ENCODE results near the gene IGF2BP2.
A peak's percentile ranks its signal among the peaks of the same experiment; 100 is the strongest.

The IGF2BP2 gene

GRCh38 chr3:185822221-185823000 is 2.4 kb downstream of the IGF2BP2 start:
- Histone ChIP-seq H3K27ac (ENCODE audit: low read depth, low read length) (no peak overlapping the region), H3K4ac (ENCODE audit: low read depth, low read length) (peak overlapping the region; percentile 8), H3K36me3 (ENCODE audit: control insufficient read depth, insufficient read depth, low read length) (peaks cover 2% of the 10 kb centered on the region), H3K79me2 (ENCODE audit: control insufficient read depth, insufficient read depth, low read length) (peaks cover 55% of the 10 kb centered on the region), H2BK15ac (replicated peaks; ENCODE audit: low read depth) (no peak overlapping the region), H3K27me3 (ENCODE audit: insufficient read depth, low read length, poor library complexity) (no peaks in the 10 kb centered on the region), H3K23ac (ENCODE audit: low read length) (no peak overlapping the region), H3K56ac (ENCODE audit: low read length) (peak overlapping the region; percentile 98), H4K5ac (ENCODE audit: low read length) (no peak overlapping the region), H3K4me3 (ENCODE audit: low read length) (peak overlapping the region; percentile 43), H3K4me2 (ENCODE audit: low read length) (peak overlapping the region; percentile 74), H3K79me1 (ENCODE audit: low read length) (peaks cover 5% of the 10 kb centered on the region), H3K18ac (ENCODE audit: low read length) (no peak overlapping the region), H2BK5ac (ENCODE audit: low read length) (no peak overlapping the region), H2BK120ac (ENCODE audit: low read depth, low read length) (no peak overlapping the region), H4K8ac (ENCODE audit: low read depth, low read length) (no peak overlapping the region), H3K4me1 (ENCODE audit: control insufficient read depth, low read depth, low read length) (peaks cover 8% of the 10 kb centered on the region), H2AK5ac (ENCODE audit: low read length) (no peak overlapping the region), H3K9ac (ENCODE audit: low read length) (peak overlapping the region; percentile 88)
- no peak for DNase-seq
- WGBS (ENCODE audit: extremely low coverage, insufficient coverage, low lambda C conversion rate), result no CpG with 5 or more reads among the region's 9 CpGs

GRCh38 chr3:185820973-185821758 is 3.7 kb downstream of the IGF2BP2 start:
- Histone ChIP-seq H3K27ac (ENCODE audit: low read depth, low read length) (no peak overlapping the region), H3K27me3 (ENCODE audit: insufficient read depth, low read length, poor library complexity) (no peaks in the 10 kb centered on the region), H2BK120ac (ENCODE audit: low read depth, low read length) (no peak overlapping the region), H2BK5ac (ENCODE audit: low read length) (no peak overlapping the region), H4K5ac (ENCODE audit: low read length) (no peak overlapping the region), H2BK15ac (replicated peaks; ENCODE audit: low read depth) (no peak overlapping the region), H3K18ac (ENCODE audit: low read length) (no peak overlapping the region), H3K56ac (ENCODE audit: low read length) (no peak overlapping the region), H3K79me2 (ENCODE audit: control insufficient read depth, insufficient read depth, low read length) (peaks cover 56% of the 10 kb centered on the region), H3K4ac (ENCODE audit: low read depth, low read length) (no peak overlapping the region), H3K36me3 (ENCODE audit: control insufficient read depth, insufficient read depth, low read length) (no peaks in the 10 kb centered on the region), H3K9ac (ENCODE audit: low read length) (peak overlapping the region; percentile 2), H2AK5ac (ENCODE audit: low read length) (no peak overlapping the region), H3K79me1 (ENCODE audit: low read length) (peaks cover 1% of the 10 kb centered on the region), H4K8ac (ENCODE audit: low read depth, low read length) (no peak overlapping the region), H3K4me2 (ENCODE audit: low read length) (peak overlapping the region; percentile 14), H3K4me3 (ENCODE audit: low read length) (no peak overlapping the region), H3K23ac (ENCODE audit: low read length) (no peak overlapping the region), H3K4me1 (ENCODE audit: control insufficient read depth, low read depth, low read length) (peaks cover 6% of the 10 kb centered on the region)
- DNase-seq, result peak; percentile 50
- WGBS (ENCODE audit: extremely low coverage, insufficient coverage, low lambda C conversion rate), result 100% methylated on average over 1 of the region's 6 CpGs

GRCh38 chr3:185818267-185818875 is 6.5 kb downstream of the IGF2BP2 start:
- H3K79me1 ChIP-seq (ENCODE audit: low read length), result no peaks in the 10 kb centered on the region
- no peak overlapping the region for H3K4me2 ChIP-seq (ENCODE audit: low read length)
- H2BK15ac ChIP-seq (replicated peaks; ENCODE audit: low read depth), result no peak overlapping the region
- H3K4ac ChIP-seq (ENCODE audit: low read depth, low read length), result no peak overlapping the region
- peaks cover 54% of the 10 kb centered on the region for H3K79me2 ChIP-seq (ENCODE audit: control insufficient read depth, insufficient read depth, low read length)
- H4K5ac ChIP-seq (ENCODE audit: low read length), result no peak overlapping the region
- H3K23ac ChIP-seq (ENCODE audit: low read length), result no peak overlapping the region
- no peak overlapping the region for H3K9ac ChIP-seq (ENCODE audit: low read length)
- H3K4me1 ChIP-seq (ENCODE audit: control insufficient read depth, low read depth, low read length), result peaks cover 10% of the 10 kb centered on the region
- H2AK5ac ChIP-seq (ENCODE audit: low read length), result no peak overlapping the region
- H2BK5ac ChIP-seq (ENCODE audit: low read length), result no peak overlapping the region
- H3K27ac ChIP-seq (ENCODE audit: low read depth, low read length), result no peak overlapping the region
- H3K4me3 ChIP-seq (ENCODE audit: low read length), result no peak overlapping the region
- DNase-seq, result peak; percentile 25
- H3K36me3 ChIP-seq (ENCODE audit: control insufficient read depth, insufficient read depth, low read length), result no peaks in the 10 kb centered on the region
- no peak overlapping the region for H3K56ac ChIP-seq (ENCODE audit: low read length)
- no peak overlapping the region for H3K18ac ChIP-seq (ENCODE audit: low read length)
- H2BK120ac ChIP-seq (ENCODE audit: low read depth, low read length), result no peak overlapping the region
- H4K8ac ChIP-seq (ENCODE audit: low read depth, low read length), result no peak overlapping the region
- H3K27me3 ChIP-seq (ENCODE audit: insufficient read depth, low read length, poor library complexity), result no peaks in the 10 kb centered on the region

GRCh38 chr3:185815391-185816282 is 9.2 kb downstream of the IGF2BP2 start:
- peaks cover 15% of the 10 kb centered on the region for H3K4me1 ChIP-seq (ENCODE audit: control insufficient read depth, low read depth, low read length)
- DNase-seq, result no peak
- no peak overlapping the region for H2AK5ac ChIP-seq (ENCODE audit: low read length)
- H3K9ac ChIP-seq (ENCODE audit: low read length), result peak overlapping the region; percentile 16
- H3K4me3 ChIP-seq (ENCODE audit: low read length), result no peak overlapping the region
- H2BK15ac ChIP-seq (replicated peaks; ENCODE audit: low read depth), result no peak overlapping the region
- H2BK120ac ChIP-seq (ENCODE audit: low read depth, low read length), result no peak overlapping the region
- H3K79me2 ChIP-seq (ENCODE audit: control insufficient read depth, insufficient read depth, low read length), result peaks cover 58% of the 10 kb centered on the region
- H2BK5ac ChIP-seq (ENCODE audit: low read length), result peak overlapping the region; percentile 34
- no peak overlapping the region for H3K4me2 ChIP-seq (ENCODE audit: low read length)
- H3K56ac ChIP-seq (ENCODE audit: low read length), result no peak overlapping the region
- no peaks in the 10 kb centered on the region for H3K36me3 ChIP-seq (ENCODE audit: control insufficient read depth, insufficient read depth, low read length)
- no peak overlapping the region for H3K27ac ChIP-seq (ENCODE audit: low read depth, low read length)
- no CpG with 5 or more reads among the region's 11 CpGs for WGBS (ENCODE audit: extremely low coverage, insufficient coverage, low lambda C conversion rate)
- H4K8ac ChIP-seq (ENCODE audit: low read depth, low read length), result no peak overlapping the region
- no peaks in the 10 kb centered on the region for H3K27me3 ChIP-seq (ENCODE audit: insufficient read depth, low read length, poor library complexity)
- no peak overlapping the region for H3K4ac ChIP-seq (ENCODE audit: low read depth, low read length)
- H3K79me1 ChIP-seq (ENCODE audit: low read length), result no peaks in the 10 kb centered on the region
- H3K18ac ChIP-seq (ENCODE audit: low read length), result no peak overlapping the region
- H4K5ac ChIP-seq (ENCODE audit: low read length), result no peak overlapping the region
- peak overlapping the region; percentile 52 for H3K23ac ChIP-seq (ENCODE audit: low read length)

- Histone ChIP-seq H3K4me1 (ENCODE audit: control insufficient read depth, low read depth, low read length) (peaks cover 15% of the 10 kb centered on the region), H3K4me2 (ENCODE audit: low read length) (no peak overlapping the region), H3K27ac (ENCODE audit: low read depth, low read length) (peak overlapping the region; percentile 41), H2BK120ac (ENCODE audit: low read depth, low read length) (no peak overlapping the region), H3K4ac (ENCODE audit: low read depth, low read length) (no peak overlapping the region), H3K56ac (ENCODE audit: low read length) (peak overlapping the region; percentile 26), H2BK5ac (ENCODE audit: low read length) (no peak overlapping the region), H2AK5ac (ENCODE audit: low read length) (no peak overlapping the region), H4K8ac (ENCODE audit: low read depth, low read length) (no peak overlapping the region), H3K23ac (ENCODE audit: low read length) (no peak overlapping the region), H3K79me1 (ENCODE audit: low read length) (peaks cover 2% of the 10 kb centered on the region), H2BK15ac (replicated peaks; ENCODE audit: low read depth) (no peak overlapping the region), H3K36me3 (ENCODE audit: control insufficient read depth, insufficient read depth, low read length) (no peaks in the 10 kb centered on the region), H4K5ac (ENCODE audit: low read length) (no peak overlapping the region), H3K27me3 (ENCODE audit: insufficient read depth, low read length, poor library complexity) (no peaks in the 10 kb centered on the region), H3K4me3 (ENCODE audit: low read length) (no peak overlapping the region), H3K18ac (ENCODE audit: low read length) (no peak overlapping the region), H3K79me2 (ENCODE audit: control insufficient read depth, insufficient read depth, low read length) (peaks cover 64% of the 10 kb centered on the region), H3K9ac (ENCODE audit: low read length) (no peak overlapping the region)
- DNase-seq, result peak; percentile 95
- WGBS (ENCODE audit: extremely low coverage, insufficient coverage, low lambda C conversion rate), result no CpG with 5 or more reads among the region's 4 CpGs
These were observed 11.1 kb downstream of the IGF2BP2 start for GRCh38 chr3:185813691-185814215.
